CD4-positive, alpha-beta T cell (primary cell): ENCODE measurements around the gene TMEM59. TPM values are rescaled to one million over a fixed set of nuclear protein-coding genes. Genes with fewer than 3 reads are reported as not detected.

ENCODE experiments used
- ATAC-seq: fragments of 200-7000 bp; cut with Tn5 transposase; one replicate; pipeline ENCODE4 v1.10.0; 2022; ENCODE audit warnings: mild to moderate bottlenecking; ENCODE audit not compliant: poor library complexity
- CTCF ChIA-PET: fragments of 350-600 bp; sonication (Branson Sonifier 250); formaldehyde crosslinking; loops from one replicate; lab custom pipeline; 2021; ENCODE audit warnings: antibody characterized with exemption, inconsistent platforms; lab: Charles Lee
- POLR2A ChIA-PET: fragments of 350-600 bp; sonication (Branson Sonifier 250); formaldehyde crosslinking; loops from one replicate; lab custom pipeline; 2021; ENCODE audit warnings: antibody characterized with exemption, inconsistent platforms; lab: Charles Lee
- DNase-seq, 14 experiments: peaks; one replicate each; pipeline ENCODE4 v3.0.0-alpha.2; 2013 to 2020; ENCODE audit warnings: mixed read lengths in 2 of 14
- H3K27ac ChIP-seq, 2 donors: one replicate each; pipeline versions ENCODE4 v1.5.1 to v1.7.0; 2013; ENCODE audit warnings: low read length in 2 of 2, low read depth in 1 of 2, mild to moderate bottlenecking in 1 of 2
- H3K27me3 ChIP-seq, 2 experiments: 1 replicate in 1 of 2; 2 replicates in 1 of 2; pipeline versions ENCODE4 v1.6.1 to v1.7.0; 2013; ENCODE audit warnings: low read length in 2 of 2, control low read depth in 1 of 2, mild to moderate bottlenecking in 1 of 2, moderate library complexity in 1 of 2; ENCODE audit not compliant: insufficient read depth in 2 of 2, control insufficient read depth in 1 of 2
- H3K36me3 ChIP-seq: one replicate; pipeline ENCODE4 v1.6.1; 2013; ENCODE audit warnings: low read length, control low read depth; ENCODE audit not compliant: insufficient read depth
- H3K4me1 ChIP-seq: one replicate; pipeline ENCODE4 v1.6.1; 2013; ENCODE audit warnings: low read length, control low read depth; ENCODE audit not compliant: insufficient read depth
- H3K4me3 ChIP-seq: one replicate; pipeline ENCODE4 v1.5.1; 2013; ENCODE audit warnings: mild to moderate bottlenecking, low read length, moderate library complexity
- H3K9me3 ChIP-seq, 2 experiments: 1 replicate in 1 of 2; 2 replicates in 1 of 2; pipeline versions ENCODE4 v1.6.1 to v1.7.0; 2013; ENCODE audit warnings: low read length in 2 of 2, mild to moderate bottlenecking in 2 of 2, control low read depth in 1 of 2, moderate library complexity in 1 of 2; ENCODE audit not compliant: control insufficient read depth in 1 of 2, insufficient read depth in 1 of 2
- H3K27ac Mint-ChIP-seq: one replicate; pipeline ENCODE4 v1.8.0; 2020; ENCODE audit warnings: mixed read lengths
- H3K27me3 Mint-ChIP-seq: one replicate; pipeline ENCODE4 v1.8.0; 2021; ENCODE audit warnings: mixed read lengths
- H3K36me3 Mint-ChIP-seq: one replicate; pipeline ENCODE4 v1.8.0; 2021; ENCODE audit warnings: low read depth, mixed read lengths
- H3K4me1 Mint-ChIP-seq: one replicate; pipeline ENCODE4 v1.8.0; 2021; ENCODE audit warnings: low read depth, mixed read lengths
- H3K4me3 Mint-ChIP-seq: one replicate; pipeline ENCODE4 v1.8.0; 2020; ENCODE audit warnings: mild to moderate bottlenecking, mixed read lengths
- H3K9me3 Mint-ChIP-seq: one replicate; pipeline ENCODE4 v1.8.0; 2020; ENCODE audit warnings: mixed read lengths
- intact Hi-C, 2 experiments: fragments of 100-400 bp; cut with DNase I in 1 of 2; cut with micrococcal nuclease in 1 of 2; formaldehyde crosslinking; loops; one replicate each; pipeline versions ENCODE4 v1.15.1 to v1.9.0; 2023 to 2025; cut with DNase I, micrococcal nuclease
- total RNA-seq, 174 experiments: library from RNA in 2 of 174; stranded (reverse) in 2 of 174; gene quantifications; one replicate each; pipeline ENCODE4 v1.2.3 and lab custom pipeline; 2021 to 2026
- TF ChIP-seq, protein P1 (sequence below): fragments of 200-600 bp; IDR thresholded peaks from one replicate; pipeline ENCODE4 v1.8.0; 2022; ENCODE audit warnings: antibody characterized with exemption, mild to moderate bottlenecking

The TMEM59 gene
- total RNA-seq, 2 experiments from 2014 or later = 128 TPM

- Histone ChIP-seq H3K27ac (no peak overlapping the region), H3K9me3 (no peaks in the 10 kb centered on the region), H3K4me3 (no peak overlapping the region), H3K4me1 (no peaks in the 10 kb centered on the region), H3K36me3 (peaks cover 8% of the 10 kb centered on the region), H3K27me3 (no peaks in the 10 kb centered on the region)
- ChIA-PET CTCF (no interaction called here), POLR2A (no interaction called here)
- ATAC-seq (no peak), DNase-seq (no peak)
- intact Hi-C loops = no loop called here
- peaks cover 30% of the 10 kb centered on the region for H3K36me3 Mint-ChIP-seq
- no peaks in the 10 kb centered on the region for H3K9me3 Mint-ChIP-seq
- H3K27me3 Mint-ChIP-seq = no peaks in the 10 kb centered on the region
- H3K4me3 Mint-ChIP-seq = no peak overlapping the region
- H3K4me1 Mint-ChIP-seq = peaks cover 4% of the 10 kb centered on the region
- TF ChIP-seq, protein P1, sequence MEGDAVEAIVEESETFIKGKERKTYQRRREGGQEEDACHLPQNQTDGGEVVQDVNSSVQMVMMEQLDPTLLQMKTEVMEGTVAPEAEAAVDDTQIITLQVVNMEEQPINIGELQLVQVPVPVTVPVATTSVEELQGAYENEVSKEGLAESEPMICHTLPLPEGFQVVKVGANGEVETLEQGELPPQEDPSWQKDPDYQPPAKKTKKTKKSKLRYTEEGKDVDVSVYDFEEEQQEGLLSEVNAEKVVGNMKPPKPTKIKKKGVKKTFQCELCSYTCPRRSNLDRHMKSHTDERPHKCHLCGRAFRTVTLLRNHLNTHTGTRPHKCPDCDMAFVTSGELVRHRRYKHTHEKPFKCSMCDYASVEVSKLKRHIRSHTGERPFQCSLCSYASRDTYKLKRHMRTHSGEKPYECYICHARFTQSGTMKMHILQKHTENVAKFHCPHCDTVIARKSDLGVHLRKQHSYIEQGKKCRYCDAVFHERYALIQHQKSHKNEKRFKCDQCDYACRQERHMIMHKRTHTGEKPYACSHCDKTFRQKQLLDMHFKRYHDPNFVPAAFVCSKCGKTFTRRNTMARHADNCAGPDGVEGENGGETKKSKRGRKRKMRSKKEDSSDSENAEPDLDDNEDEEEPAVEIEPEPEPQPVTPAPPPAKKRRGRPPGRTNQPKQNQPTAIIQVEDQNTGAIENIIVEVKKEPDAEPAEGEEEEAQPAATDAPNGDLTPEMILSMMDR = no peak
- H3K27ac Mint-ChIP-seq = no peak overlapping the region
Observed at GRCh38 chr1:54084794-54085193, 31.8 kb upstream of the TMEM59 start.

DNA sequence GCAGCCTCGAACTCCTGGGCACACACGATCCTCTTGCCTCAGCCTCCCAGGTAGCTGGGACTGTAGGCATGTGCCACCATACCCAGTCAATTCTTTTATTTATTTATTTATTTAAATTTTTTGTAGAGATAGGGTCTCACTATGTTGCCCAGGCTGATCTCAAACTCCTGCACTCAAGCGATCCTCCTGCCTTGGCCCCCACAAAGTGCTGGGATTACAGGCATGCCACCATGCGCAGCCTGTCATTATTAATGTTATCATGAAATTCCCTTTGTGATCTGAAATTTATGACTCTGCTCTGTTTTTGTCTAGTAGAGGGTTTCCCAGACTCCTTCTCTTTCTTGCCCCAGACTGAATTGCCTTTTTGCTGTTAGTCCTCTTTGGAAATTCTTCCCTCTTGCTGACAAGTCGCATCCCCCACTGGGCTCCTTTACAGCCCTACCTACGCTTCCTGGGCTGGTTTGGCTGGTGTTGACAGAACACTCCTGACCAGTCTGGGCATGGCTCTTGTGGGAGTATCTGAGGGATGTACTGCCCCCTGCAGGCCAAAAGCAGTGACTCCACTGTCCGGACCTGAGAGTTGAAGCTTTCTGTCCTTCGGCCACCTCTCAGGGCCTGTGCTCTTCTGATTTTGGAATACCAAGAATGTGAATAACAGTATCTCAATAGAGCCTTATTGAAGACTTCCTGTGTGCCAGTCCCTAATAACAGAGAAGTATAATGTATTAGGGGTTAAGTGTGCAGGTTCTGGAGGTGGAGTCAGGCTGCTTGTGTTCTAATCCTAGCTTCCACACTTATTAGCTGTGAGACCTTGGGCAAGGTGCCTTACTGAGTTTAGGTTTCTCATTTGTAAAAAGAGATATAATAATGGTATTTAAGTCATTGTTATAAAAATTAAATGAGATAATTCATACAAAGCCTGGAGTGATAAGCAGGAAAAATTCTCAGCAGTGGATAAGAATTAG lies 28.6 kb upstream of the TMEM59 start:
- no peak overlapping the region for H3K4me3 ChIP-seq
- H3K4me3 Mint-ChIP-seq = no peak overlapping the region
- DNase-seq (peak; percentile 10 to 76 (median 48)), ATAC-seq (peak; percentile 75)
- ChIA-PET CTCF (interaction anchor here (0.6 to 1.7 kb wide), 6 partner anchors 10 to 460 kb away, joined by 3 to 6 read pairs (median 3); no protein-coding TSS in a partner anchor), POLR2A (no interaction called here)
- H3K27me3 Mint-ChIP-seq = no peaks in the 10 kb centered on the region
- no peaks in the 10 kb centered on the region for H3K27me3 ChIP-seq
- H3K9me3 ChIP-seq = no peaks in the 10 kb centered on the region
- H3K36me3 ChIP-seq = peaks cover 3% of the 10 kb centered on the region
- peaks cover 16% of the 10 kb centered on the region for H3K36me3 Mint-ChIP-seq
- intact Hi-C loops = loop anchor here in 1 of 2 experiments (1.0 kb wide), 1 partner anchor 29 kb away; no protein-coding TSS in a partner anchor
- no peak overlapping the region for H3K27ac ChIP-seq
- H3K9me3 Mint-ChIP-seq = no peaks in the 10 kb centered on the region
- TF ChIP-seq, protein P1 = peak; percentile 63
- H3K4me1 ChIP-seq = no peaks in the 10 kb centered on the region
- H3K4me1 Mint-ChIP-seq = peaks cover 4% of the 10 kb centered on the region
- H3K27ac Mint-ChIP-seq = no peak overlapping the region

DNA sequence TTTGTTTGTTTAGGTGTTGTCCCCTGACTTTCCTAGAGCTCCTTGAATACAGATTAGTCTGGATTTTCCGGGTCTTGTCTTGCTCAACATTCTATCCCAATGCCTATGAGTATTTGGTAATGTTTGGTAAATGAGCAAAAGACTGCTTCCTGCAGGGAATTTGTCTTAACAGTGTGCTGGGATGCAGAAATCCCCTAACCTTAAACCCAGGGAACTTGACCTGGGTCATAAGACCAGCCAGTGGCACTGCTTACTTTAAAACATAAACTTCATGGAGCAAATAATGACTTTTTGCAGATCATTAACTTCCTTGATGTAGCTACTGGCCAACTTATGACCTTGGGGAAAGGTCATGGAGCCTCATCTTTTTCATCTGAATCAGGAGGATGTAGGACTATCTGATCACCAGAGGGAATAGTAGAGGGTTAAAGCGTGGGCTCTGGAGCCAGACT lies 27.6 kb upstream of the TMEM59 start:
- CTCF ChIA-PET = interaction anchor here (1.7 kb wide), 1 partner anchor 26 kb away, joined by 3 read pairs; no protein-coding TSS in a partner anchor
- Mint-ChIP-seq H3K9me3 (no peaks in the 10 kb centered on the region), H3K27me3 (no peaks in the 10 kb centered on the region), H3K4me1 (peaks cover 4% of the 10 kb centered on the region), H3K4me3 (no peak overlapping the region), H3K36me3 (peaks cover 8% of the 10 kb centered on the region), H3K27ac (no peak overlapping the region)
- H3K4me1 ChIP-seq = no peaks in the 10 kb centered on the region
- H3K27me3 ChIP-seq = no peaks in the 10 kb centered on the region
- H3K4me3 ChIP-seq = no peak overlapping the region
- TF ChIP-seq, protein P1 = no peak
- no peaks in the 10 kb centered on the region for H3K9me3 ChIP-seq
- intact Hi-C loops = loop anchor here in 1 of 2 experiments (1.0 kb wide), 1 partner anchor 28 kb away; no protein-coding TSS in a partner anchor
- H3K27ac ChIP-seq = no peak overlapping the region
- ATAC-seq (no peak), DNase-seq (no peak)
- H3K36me3 ChIP-seq = peaks cover 4% of the 10 kb centered on the region
- POLR2A ChIA-PET = no interaction called here
